Osteoblast (primary cell): Measurements from ENCODE around the gene KLK10. TPM values are rescaled to one million over a fixed set of nuclear protein-coding genes. Genes with fewer than 3 reads are reported as not detected.

Experiments used
- DNase-seq: peaks from one replicate; pipeline ENCODE4 v3.0.0; 2011; ENCODE audit warnings: low spot score, mixed read lengths; ENCODE audit not compliant: insufficient read length; ENCODE audit errors: missing footprints
- H2AFZ ChIP-seq: 2 replicates; pipeline ENCODE4 v1.6.0; 2011; ENCODE audit warnings: mild to moderate bottlenecking, low read length
- H3K27ac ChIP-seq: 2 replicates; pipeline ENCODE4 v1.5.1; 2011; ENCODE audit warnings: mild to moderate bottlenecking, low read depth, low read length, moderate library complexity
- H3K27me3 ChIP-seq: 2 replicates; pipeline ENCODE4 v1.6.0; 2012; ENCODE audit warnings: mild to moderate bottlenecking, control low read depth, inconsistent platforms, low read length, moderate library complexity; ENCODE audit not compliant: insufficient read depth
- H3K36me3 ChIP-seq: 2 replicates; pipeline ENCODE4 v1.5.1; 2011; ENCODE audit warnings: mild to moderate bottlenecking, low read length, control low read depth, moderate library complexity; ENCODE audit not compliant: insufficient read depth
- H3K4me1 ChIP-seq: 2 replicates; pipeline ENCODE4 v1.5.1; 2011; ENCODE audit warnings: mild to moderate bottlenecking, low read length, control low read depth, moderate library complexity; ENCODE audit not compliant: insufficient read depth
- H3K4me2 ChIP-seq: 2 replicates; pipeline ENCODE4 v1.6.0; 2011; ENCODE audit warnings: mild to moderate bottlenecking, low read length; ENCODE audit not compliant: insufficient read depth
- H3K4me3 ChIP-seq: fragments of 200-600 bp; sonication (generic); 3 replicates; pipeline ENCODE4 v1.5.1; 2012; ENCODE audit warnings: mild to moderate bottlenecking, low read length, inconsistent platforms; ENCODE audit not compliant: insufficient read depth
- H3K79me2 ChIP-seq: 2 replicates; pipeline ENCODE4 v1.6.0; 2012; ENCODE audit warnings: mild to moderate bottlenecking, low read length, control low read depth, inconsistent platforms; ENCODE audit not compliant: insufficient read depth
- H3K9me3 ChIP-seq: 2 replicates; pipeline ENCODE4 v1.5.1; 2011; ENCODE audit warnings: low read depth, low read length, control low read depth
- H4K20me1 ChIP-seq: 2 replicates; pipeline ENCODE4 v1.6.0; 2012; ENCODE audit warnings: mild to moderate bottlenecking, low read length, control low read depth; ENCODE audit not compliant: insufficient read depth
- total RNA-seq: library from RNA; depleted of rRNA; stranded (reverse); fragments of >200 nt; gene quantifications from 2 replicates; pipeline ENCODE4 v1.2.3, GENCODE V29; 2012
- TF ChIP-seq, protein P1 (sequence below): IDR thresholded peaks from 2 replicates; pipeline ENCODE4 v1.5.1; 2011; ENCODE audit warnings: mild to moderate bottlenecking, low read depth, low read length, moderate library complexity; ENCODE audit errors: extremely low read depth

Gene KLK10
- total RNA-seq, 1 donor: not detected

DNA sequence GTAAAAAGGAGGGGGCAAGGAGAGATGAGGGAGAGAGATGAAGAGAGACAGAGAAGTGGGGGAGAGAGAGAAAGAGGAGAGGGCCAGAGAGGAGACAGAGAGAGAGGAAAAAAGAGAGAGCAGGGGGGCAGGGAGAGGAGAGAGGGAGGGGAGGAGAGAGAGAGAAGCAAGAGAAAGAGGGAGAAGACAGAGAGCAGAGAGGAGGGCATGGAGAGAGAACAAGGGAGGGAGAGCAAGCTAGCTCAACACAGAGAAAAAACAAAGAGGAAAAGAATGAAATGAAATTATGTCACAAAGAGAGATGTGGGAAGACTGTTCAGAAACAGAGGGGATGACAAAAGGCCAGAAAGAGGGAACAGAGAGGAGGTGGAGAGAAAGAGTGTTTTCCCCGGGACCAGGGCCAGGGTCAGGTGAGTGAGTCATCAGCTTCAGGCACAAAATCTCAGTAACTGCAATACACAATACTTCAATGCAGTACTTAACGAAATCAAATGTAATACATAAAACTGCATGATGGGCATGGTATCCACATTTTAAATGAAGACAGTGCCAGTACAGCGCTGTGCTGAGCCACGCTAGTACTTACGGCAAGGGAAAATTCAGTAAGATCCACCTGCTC lies 40.6 kb downstream of the KLK10 start:
- Histone ChIP-seq H3K27ac (no peak overlapping the region), H4K20me1 (no peaks in the 10 kb centered on the region), H3K36me3 (no peaks in the 10 kb centered on the region), H3K4me3 (no peak overlapping the region), H3K79me2 (no peaks in the 10 kb centered on the region), H3K9me3 (no peaks in the 10 kb centered on the region), H3K27me3 (no peaks in the 10 kb centered on the region), H2AFZ (no peak overlapping the region), H3K4me2 (no peak overlapping the region), H3K4me1 (no peaks in the 10 kb centered on the region)
- TF ChIP-seq, protein P1, sequence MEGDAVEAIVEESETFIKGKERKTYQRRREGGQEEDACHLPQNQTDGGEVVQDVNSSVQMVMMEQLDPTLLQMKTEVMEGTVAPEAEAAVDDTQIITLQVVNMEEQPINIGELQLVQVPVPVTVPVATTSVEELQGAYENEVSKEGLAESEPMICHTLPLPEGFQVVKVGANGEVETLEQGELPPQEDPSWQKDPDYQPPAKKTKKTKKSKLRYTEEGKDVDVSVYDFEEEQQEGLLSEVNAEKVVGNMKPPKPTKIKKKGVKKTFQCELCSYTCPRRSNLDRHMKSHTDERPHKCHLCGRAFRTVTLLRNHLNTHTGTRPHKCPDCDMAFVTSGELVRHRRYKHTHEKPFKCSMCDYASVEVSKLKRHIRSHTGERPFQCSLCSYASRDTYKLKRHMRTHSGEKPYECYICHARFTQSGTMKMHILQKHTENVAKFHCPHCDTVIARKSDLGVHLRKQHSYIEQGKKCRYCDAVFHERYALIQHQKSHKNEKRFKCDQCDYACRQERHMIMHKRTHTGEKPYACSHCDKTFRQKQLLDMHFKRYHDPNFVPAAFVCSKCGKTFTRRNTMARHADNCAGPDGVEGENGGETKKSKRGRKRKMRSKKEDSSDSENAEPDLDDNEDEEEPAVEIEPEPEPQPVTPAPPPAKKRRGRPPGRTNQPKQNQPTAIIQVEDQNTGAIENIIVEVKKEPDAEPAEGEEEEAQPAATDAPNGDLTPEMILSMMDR: no peak
- DNase-seq: no peak

DNA sequence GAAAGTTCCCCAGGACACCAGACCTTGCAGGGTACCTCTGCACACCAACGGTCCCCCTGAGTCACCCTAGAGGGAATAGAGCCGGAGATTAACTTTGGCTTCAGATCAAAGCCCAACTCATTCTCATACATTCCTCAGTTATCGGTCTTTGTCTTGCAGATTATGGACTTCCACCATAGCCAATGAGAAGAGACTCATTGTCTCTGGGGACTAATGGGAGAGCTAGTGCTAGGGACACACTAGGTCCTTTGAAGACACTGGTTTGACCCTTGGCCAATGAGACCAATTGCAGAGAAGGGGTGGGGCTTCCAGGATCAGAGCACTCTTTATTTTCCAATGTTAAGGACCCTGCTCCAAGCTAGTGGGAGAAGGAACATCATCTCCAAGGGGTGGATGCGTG lies 41.9 kb downstream of the KLK10 start:
- Histone ChIP-seq H3K4me2 (no peak overlapping the region), H3K36me3 (no peaks in the 10 kb centered on the region), H3K79me2 (no peaks in the 10 kb centered on the region), H3K9me3 (no peaks in the 10 kb centered on the region), H3K4me3 (no peak overlapping the region), H3K4me1 (no peaks in the 10 kb centered on the region), H2AFZ (no peak overlapping the region), H3K27ac (no peak overlapping the region), H4K20me1 (no peaks in the 10 kb centered on the region), H3K27me3 (no peaks in the 10 kb centered on the region)
- TF ChIP-seq, protein P1: no peak
- DNase-seq: no peak

DNA sequence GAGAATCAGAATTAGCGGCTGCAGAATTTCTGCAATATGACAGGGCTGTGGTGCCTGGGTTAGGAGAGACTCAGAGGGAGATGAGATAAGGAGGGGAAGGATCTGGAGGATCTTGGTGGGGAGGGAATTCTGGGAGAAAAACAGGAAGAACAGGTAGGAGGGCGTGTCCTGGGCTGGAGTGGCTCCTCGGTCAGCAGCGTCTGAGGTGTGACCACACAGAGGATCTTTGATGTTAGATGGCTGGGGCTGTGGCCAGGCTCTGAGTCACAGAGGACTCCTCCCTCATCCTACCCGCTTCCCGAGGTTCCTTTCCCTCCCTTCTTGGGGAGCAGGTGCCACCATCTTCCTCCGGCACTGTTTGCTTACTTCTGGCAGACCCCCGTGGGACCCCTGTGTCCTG lies 43.7 kb downstream of the KLK10 start:
- Histone ChIP-seq H3K79me2 (no peaks in the 10 kb centered on the region), H3K4me1 (no peaks in the 10 kb centered on the region), H3K36me3 (no peaks in the 10 kb centered on the region), H4K20me1 (no peaks in the 10 kb centered on the region), H3K4me2 (no peak overlapping the region), H3K27ac (no peak overlapping the region), H3K4me3 (no peak overlapping the region), H3K9me3 (no peaks in the 10 kb centered on the region), H3K27me3 (no peaks in the 10 kb centered on the region), H2AFZ (no peak overlapping the region)
- DNase-seq: no peak
- TF ChIP-seq, protein P1: no peak

DNA sequence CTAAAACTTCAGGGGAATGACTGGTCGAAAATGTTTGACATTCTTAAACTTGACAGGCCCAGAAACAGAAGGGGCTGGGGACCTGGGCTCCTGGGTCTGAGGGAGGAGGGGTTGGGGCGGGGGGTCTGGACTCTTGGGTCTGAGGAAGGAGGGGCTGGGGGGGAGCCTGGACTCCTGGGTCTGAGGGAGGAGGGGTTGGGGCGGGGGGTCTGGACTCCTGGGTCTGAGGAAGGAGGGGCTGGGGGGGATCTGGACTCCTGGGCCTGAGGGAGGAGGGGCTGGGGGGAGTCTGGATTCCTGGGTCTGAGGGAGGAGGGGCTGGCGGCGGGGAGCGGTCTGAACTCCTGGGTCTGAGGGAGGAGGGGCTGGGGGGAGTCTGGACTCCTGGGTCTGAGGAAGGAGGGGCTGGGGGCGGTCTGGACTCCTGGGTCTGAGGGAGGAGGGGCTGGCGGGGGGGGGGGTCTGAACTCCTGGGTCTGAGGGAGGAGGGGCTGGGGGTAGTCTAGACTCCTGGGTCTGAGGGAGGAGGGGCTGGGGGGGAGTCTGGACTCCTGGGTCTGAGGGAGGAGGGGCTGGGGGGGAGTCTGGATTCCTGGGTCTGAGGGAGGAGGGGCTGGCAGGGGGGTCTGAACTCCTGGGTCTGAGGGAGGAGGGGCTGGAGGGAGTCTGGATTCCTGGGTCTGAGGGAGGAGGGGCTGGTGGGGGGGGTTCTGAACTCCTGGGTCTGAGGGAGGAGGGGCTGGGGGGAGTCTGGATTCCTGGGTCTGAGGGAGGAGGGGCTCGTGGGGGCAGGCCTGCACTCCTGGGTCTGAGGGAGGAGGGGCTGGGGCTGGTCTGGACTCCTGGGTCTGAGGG lies 44.6 kb downstream of the KLK10 start:
- H3K4me1 ChIP-seq: no peaks in the 10 kb centered on the region
- no peak overlapping the region for H3K4me3 ChIP-seq

More for the DNA sequence above, 44.6 kb downstream of the KLK10 start:
- H3K9me3 ChIP-seq: no peaks in the 10 kb centered on the region
- no peaks in the 10 kb centered on the region for H3K36me3 ChIP-seq
- no peak overlapping the region for H3K4me2 ChIP-seq
- H2AFZ ChIP-seq: no peak overlapping the region
- H3K27me3 ChIP-seq: no peaks in the 10 kb centered on the region
- TF ChIP-seq, protein P1: no peak
- H4K20me1 ChIP-seq: no peaks in the 10 kb centered on the region
- H3K79me2 ChIP-seq: no peaks in the 10 kb centered on the region
- no peak overlapping the region for H3K27ac ChIP-seq
- DNase-seq: no peak
